ENCODE data around the gene DMBT1.
A peak's percentile ranks its signal among the peaks of the same experiment; 100 is the strongest.
"Not testable (repeated sequence)": the region's sequence is repeated elsewhere in the genome, so short reads cannot be mapped to it uniquely, and the experiment has no call there.

Gene DMBT1

DNA sequence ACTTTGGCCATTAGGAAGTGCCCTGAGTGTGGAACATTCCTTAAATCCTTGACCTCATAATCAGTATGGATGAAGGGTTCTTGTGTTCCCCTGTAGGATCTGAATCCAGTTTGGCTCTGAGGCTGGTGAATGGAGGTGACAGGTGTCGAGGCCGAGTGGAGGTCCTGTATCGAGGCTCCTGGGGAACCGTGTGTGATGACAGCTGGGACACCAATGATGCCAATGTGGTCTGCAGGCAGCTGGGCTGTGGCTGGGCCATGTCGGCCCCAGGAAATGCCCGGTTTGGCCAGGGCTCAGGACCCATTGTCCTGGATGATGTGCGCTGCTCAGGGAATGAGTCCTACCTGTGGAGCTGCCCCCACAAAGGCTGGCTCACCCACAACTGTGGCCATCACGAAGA lies 60.4 kb downstream of the DMBT1 start:
- H3K27me3 Mint-ChIP-seq = peaks cover 24 to 74% of the 10 kb centered on the region in 2 donors
- not testable (repeated sequence) for H3K9me3 Mint-ChIP-seq; DNase-seq; H3K4me1 Mint-ChIP-seq (ENCODE audit: low read depth in 2 of 2); H3K27ac Mint-ChIP-seq; ATAC-seq (replicated peaks); H3K36me3 Mint-ChIP-seq (ENCODE audit: insufficient read depth); H3K4me3 Mint-ChIP-seq

DNA sequence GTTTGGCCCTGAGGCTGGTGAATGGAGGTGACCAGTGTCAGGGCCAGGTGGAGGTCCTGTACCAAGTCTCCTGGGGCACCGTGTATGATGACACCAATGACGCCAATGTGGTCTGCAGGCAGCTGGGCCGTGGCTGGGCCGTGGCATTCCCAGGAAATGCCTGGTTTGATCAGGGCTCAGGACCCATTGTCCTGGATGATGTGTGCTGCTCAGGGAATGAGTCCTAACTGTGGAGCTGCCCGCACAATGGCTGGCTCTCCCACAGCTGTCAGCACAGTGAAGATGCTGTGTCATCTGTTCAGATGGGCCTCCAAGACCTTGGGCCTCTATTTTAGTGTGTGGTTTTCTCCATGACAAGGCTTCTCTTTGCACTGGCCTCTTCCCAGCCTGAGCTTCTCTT lies 64.0 kb downstream of the DMBT1 start:
- H3K4me1 Mint-ChIP-seq (ENCODE audit: low read depth in 2 of 2) = no peaks in the 10 kb centered on the region

DNA sequence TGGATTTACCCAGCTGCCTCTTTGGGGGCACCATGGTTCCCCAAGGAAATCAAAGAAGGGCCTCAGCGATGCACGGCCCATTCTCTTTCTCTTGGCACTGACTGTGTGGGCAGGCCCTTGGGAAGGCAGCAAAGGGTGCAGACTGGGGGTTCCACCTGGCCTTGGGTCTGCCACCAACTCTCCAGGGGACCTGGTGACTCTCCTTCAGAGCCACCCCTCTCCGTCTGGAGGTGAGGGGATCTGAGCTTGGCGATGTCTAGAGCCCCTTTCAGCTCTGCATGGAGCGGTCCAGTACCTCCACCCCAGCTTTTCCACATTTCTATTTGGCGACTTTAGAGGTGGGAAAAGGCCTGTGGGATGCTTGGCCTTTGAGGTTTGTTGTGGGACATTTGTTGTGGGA lies 70.0 kb downstream of the DMBT1 start:
- no peak overlapping the region for H3K27ac Mint-ChIP-seq
- no peaks in the 10 kb centered on the region for H3K4me1 Mint-ChIP-seq (ENCODE audit: low read depth in 2 of 2)
- no peaks in the 10 kb centered on the region for H3K9me3 Mint-ChIP-seq
- DNase-seq (no peak), ATAC-seq (replicated peaks) (no peak)
- no peaks in the 10 kb centered on the region for H3K36me3 Mint-ChIP-seq (ENCODE audit: insufficient read depth)
- peaks cover 13 to 54% of the 10 kb centered on the region in 2 donors for H3K27me3 Mint-ChIP-seq
- H3K4me3 Mint-ChIP-seq = no peak overlapping the region

More for the DNA sequence above, 64.0 kb downstream of the DMBT1 start:
- no peaks in the 10 kb centered on the region for H3K36me3 Mint-ChIP-seq (ENCODE audit: insufficient read depth)
- H3K4me3 Mint-ChIP-seq = no peak overlapping the region
- DNase-seq = no peak
- ATAC-seq (replicated peaks) = no peak
- H3K27me3 Mint-ChIP-seq = peaks cover 19 to 66% of the 10 kb centered on the region in 2 donors
- no peak overlapping the region for H3K27ac Mint-ChIP-seq
- no peaks in the 10 kb centered on the region for H3K9me3 Mint-ChIP-seq

DNA sequence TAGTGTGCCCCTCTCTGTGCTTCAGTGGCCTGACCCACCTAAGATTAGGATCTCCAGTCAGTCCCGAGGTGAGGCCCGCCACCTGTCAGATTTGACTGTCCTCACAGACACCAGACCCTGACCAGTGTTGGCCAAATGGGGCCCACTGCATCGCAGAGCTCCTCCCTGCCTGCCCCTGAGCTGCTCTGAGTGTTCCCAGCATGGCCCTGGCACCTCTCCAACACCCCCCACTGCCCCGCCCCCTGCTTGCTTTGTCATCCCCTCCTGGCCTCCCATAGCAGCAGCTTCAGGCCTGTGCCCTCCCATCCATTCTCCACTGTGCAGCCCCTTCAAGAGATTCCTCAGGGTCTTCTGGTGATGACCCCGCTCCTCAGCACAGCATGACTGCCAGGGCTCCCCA lies 71.5 kb downstream of the DMBT1 start:
- peaks cover 10 to 59% of the 10 kb centered on the region in 2 donors for H3K27me3 Mint-ChIP-seq
- no peak for ATAC-seq (replicated peaks)
- H3K9me3 Mint-ChIP-seq = no peaks in the 10 kb centered on the region
- no peak overlapping the region for H3K4me3 Mint-ChIP-seq
- no peaks in the 10 kb centered on the region for H3K4me1 Mint-ChIP-seq (ENCODE audit: low read depth in 2 of 2)
- no peaks in the 10 kb centered on the region for H3K36me3 Mint-ChIP-seq (ENCODE audit: insufficient read depth)
- H3K27ac Mint-ChIP-seq = no peak overlapping the region
- no peak for DNase-seq

DNA sequence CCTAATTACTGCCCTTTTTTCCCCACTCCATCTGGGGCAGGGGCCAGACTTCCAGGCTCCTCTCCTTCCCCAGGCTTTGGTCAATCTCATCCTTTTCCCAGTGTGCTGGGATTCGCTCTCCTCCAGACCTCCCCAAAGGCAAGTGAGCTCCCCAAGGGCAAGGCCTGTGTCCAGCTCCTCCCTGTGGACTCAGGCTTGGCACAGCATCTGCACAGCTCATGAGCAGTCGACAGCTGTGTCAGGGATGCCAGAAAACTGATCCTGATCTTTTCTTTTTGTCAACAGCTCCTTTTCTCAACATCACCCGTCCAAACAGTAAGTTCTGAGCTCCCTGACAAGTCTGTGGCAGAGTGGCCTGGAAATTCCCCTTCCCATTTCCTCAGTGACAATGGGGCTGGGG lies 72.0 kb downstream of the DMBT1 start:
- DNase-seq (no peak), ATAC-seq (replicated peaks) (no peak)
- H3K36me3 Mint-ChIP-seq (ENCODE audit: insufficient read depth) = no peaks in the 10 kb centered on the region
- H3K4me1 Mint-ChIP-seq (ENCODE audit: low read depth in 2 of 2) = no peaks in the 10 kb centered on the region
- no peaks in the 10 kb centered on the region for H3K9me3 Mint-ChIP-seq
- H3K27ac Mint-ChIP-seq = no peak overlapping the region
- peaks cover 10 to 60% of the 10 kb centered on the region in 2 donors for H3K27me3 Mint-ChIP-seq
- H3K4me3 Mint-ChIP-seq = no peak overlapping the region

DNA sequence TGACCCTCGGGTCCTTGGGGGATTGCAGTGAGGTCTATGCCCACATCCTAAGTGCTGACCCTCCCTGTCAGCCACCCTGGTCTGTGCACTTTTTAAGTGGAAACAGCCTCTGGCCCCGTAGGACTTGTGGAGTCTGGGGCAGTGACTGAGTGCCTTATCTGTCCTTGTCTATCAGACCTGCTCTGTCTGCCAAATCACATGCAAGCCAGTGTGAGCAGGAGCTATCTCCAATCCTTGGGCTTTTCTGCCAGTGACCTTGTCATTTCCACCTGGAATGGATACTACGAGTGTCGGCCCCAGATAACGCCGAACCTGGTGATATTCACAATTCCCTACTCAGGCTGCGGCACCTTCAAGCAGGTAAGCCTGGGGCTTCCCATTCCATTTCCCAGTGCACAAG lies 76.4 kb downstream of the DMBT1 start:
- Mint-ChIP-seq H3K36me3 (ENCODE audit: insufficient read depth) (no peaks in the 10 kb centered on the region), H3K4me1 (ENCODE audit: low read depth in 2 of 2) (no peaks in the 10 kb centered on the region), H3K27me3 (peaks cover 10 to 64% of the 10 kb centered on the region in 2 donors), H3K9me3 (no peaks in the 10 kb centered on the region), H3K4me3 (no peak overlapping the region), H3K27ac (no peak overlapping the region)
- ATAC-seq (replicated peaks) = no peak
- DNase-seq = no peak

DNA sequence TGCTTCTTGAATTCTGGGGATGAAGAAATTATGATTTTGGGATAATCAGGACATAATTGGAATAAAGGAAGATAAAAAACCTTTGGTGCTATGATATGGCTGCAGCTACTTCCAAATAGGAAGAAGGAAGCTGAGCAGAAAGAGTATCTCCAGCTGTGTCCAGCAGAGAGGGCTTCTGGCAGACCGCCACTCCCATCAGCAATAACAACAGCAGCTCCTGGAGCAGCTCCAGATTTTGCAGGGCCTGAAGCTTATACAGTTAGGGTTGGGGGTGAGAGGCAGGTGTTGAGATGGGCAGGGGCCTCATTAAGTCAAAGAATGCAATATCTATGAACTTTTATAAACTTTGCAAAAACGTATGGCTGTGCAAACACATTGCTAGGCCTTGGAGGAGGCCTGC lies 76.8 kb downstream of the DMBT1 start:
- H3K36me3 Mint-ChIP-seq (ENCODE audit: insufficient read depth) = no peaks in the 10 kb centered on the region
- peaks cover 10 to 64% of the 10 kb centered on the region in 2 donors for H3K27me3 Mint-ChIP-seq
- no peak overlapping the region for H3K4me3 Mint-ChIP-seq
- no peak for ATAC-seq (replicated peaks)
- no peaks in the 10 kb centered on the region for H3K9me3 Mint-ChIP-seq
- H3K27ac Mint-ChIP-seq = no peak overlapping the region
- DNase-seq = no peak
- H3K4me1 Mint-ChIP-seq (ENCODE audit: low read depth in 2 of 2) = no peaks in the 10 kb centered on the region

DNA sequence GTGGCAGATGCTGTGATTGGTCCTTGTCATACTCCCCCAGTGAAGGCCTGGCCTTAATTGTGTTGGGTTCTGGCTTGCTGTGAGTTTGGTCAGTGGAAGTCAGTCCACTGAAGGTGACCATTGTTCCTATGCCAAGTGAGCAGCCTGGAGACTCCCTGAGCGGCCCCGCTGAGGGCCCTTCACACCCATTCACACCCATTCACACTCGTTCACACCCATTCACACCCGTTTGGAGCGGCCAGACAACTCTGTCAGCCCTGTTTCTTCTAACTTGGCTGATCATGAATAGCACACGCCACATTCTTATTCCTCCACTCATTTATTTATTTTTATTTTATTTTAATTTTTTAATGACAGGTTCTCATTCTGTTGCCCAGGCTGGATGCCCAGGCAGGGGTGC lies 77.6 kb downstream of the DMBT1 start:
- Mint-ChIP-seq H3K27me3 (peaks cover 10 to 64% of the 10 kb centered on the region in 2 donors), H3K4me1 (ENCODE audit: low read depth in 2 of 2) (no peaks in the 10 kb centered on the region), H3K9me3 (no peaks in the 10 kb centered on the region), H3K4me3 (no peak overlapping the region), H3K36me3 (ENCODE audit: insufficient read depth) (no peaks in the 10 kb centered on the region), H3K27ac (no peak overlapping the region)
- DNase-seq (no peak), ATAC-seq (replicated peaks) (no peak)

DNA sequence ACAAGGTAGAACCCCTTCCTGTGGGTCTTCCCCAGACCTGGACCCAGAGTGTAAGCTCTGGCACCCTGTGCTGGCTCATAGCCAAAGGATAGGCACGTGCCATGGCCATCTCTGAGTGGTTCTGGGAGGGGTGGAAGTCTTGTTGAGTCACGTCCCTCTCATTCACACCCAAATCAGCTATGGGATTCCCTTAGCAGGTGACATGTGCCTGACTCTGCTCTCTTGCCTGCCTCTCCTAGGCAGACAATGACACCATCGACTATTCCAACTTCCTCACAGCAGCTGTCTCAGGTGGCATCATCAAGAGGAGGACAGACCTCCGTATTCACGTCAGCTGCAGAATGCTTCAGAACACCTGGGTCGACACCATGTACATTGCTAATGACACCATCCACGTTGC lies 79.2 kb downstream of the DMBT1 start:
- ATAC-seq (replicated peaks) (no peak), DNase-seq (no peak)
- no peaks in the 10 kb centered on the region for H3K9me3 Mint-ChIP-seq
- H3K4me3 Mint-ChIP-seq = no peak overlapping the region
- H3K4me1 Mint-ChIP-seq (ENCODE audit: low read depth in 2 of 2) = no peaks in the 10 kb centered on the region
- peaks cover 5 to 56% of the 10 kb centered on the region in 2 donors for H3K27me3 Mint-ChIP-seq
- no peaks in the 10 kb centered on the region for H3K36me3 Mint-ChIP-seq (ENCODE audit: insufficient read depth)
- H3K27ac Mint-ChIP-seq = no peak overlapping the region

DNA sequence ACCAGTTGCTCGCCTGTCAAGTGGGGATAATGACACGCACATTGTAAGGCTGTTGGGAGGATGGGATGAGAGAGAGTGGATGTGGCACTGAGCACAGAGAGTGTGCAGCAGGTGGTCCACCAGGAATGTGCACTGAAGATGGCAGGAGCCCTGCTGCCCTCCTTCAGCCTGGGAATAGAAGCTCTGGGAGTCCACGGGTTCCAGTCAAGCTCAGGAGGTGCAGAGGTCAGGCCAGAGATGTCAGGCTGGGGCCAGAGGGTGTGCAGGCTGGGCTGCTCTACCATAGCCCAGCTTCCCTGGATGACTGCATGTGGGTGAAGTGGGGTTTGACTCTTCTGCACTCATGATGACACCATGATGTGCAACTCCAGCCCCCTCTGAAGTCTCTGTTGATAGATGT lies 80.4 kb downstream of the DMBT1 start:
- peaks cover 0 to 58% of the 10 kb centered on the region in 2 donors for H3K27me3 Mint-ChIP-seq
- no peak for DNase-seq
- no peaks in the 10 kb centered on the region for H3K9me3 Mint-ChIP-seq

DNA sequence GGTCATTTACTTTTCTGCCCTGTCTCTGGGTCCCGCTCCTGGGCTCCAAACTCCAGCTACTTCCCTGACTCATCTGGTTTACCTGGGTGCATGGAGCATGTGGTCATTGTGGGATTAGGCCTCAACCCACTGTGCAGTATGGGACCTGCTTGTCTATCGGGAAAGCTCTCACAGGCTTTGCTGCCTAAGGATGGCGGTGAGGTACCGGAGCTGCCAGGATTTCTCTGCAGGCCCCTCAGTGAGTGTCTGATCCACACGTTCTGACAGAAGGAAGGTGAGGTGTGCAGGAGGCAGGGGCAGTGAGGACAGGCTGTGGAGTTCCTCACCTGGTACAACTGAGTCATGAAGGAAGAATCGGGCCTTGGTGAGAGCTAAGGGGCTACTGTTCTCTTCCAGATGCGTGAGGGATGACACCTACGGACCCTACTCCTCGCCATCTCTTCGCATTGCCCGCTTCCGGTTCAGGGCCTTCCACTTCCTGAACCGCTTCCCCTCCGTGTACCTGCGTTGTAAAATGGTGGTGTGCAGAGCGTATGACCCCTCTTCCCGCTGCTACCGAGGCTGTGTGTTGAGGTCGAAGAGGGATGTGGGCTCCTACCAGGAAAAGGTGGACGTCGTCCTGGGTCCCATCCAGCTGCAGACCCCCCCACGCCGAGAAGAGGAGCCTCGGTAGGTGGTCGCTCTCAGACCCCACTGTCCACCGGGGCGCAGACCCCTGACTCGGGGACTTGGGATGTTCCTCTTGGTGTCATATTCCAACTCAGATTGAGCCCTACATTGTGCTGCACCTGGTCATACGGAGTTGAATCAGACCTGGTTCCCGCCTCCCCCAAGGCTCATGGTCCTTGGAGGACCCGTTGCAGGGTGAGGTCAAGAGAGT lies 82.4 kb downstream of the DMBT1 start:
- peaks cover 0 to 1% of the 10 kb centered on the region in 2 donors for H3K4me1 Mint-ChIP-seq (ENCODE audit: low read depth in 2 of 2)
- no peaks in the 10 kb centered on the region for H3K36me3 Mint-ChIP-seq (ENCODE audit: insufficient read depth)
- ATAC-seq (replicated peaks) (no peak), DNase-seq (no peak)
- H3K4me3 Mint-ChIP-seq = no peak overlapping the region
- no peaks in the 10 kb centered on the region for H3K9me3 Mint-ChIP-seq
- peak overlapping the region in 1 of 2 donors; percentile 51 for H3K27ac Mint-ChIP-seq
- H3K27me3 Mint-ChIP-seq = peaks cover 0 to 63% of the 10 kb centered on the region in 2 donors

More for the DNA sequence above, 80.4 kb downstream of the DMBT1 start:
- no peaks in the 10 kb centered on the region for H3K4me1 Mint-ChIP-seq (ENCODE audit: low read depth in 2 of 2)
- no peak for ATAC-seq (replicated peaks)
- no peaks in the 10 kb centered on the region for H3K36me3 Mint-ChIP-seq (ENCODE audit: insufficient read depth)
- no peak overlapping the region for H3K4me3 Mint-ChIP-seq
- no peak overlapping the region for H3K27ac Mint-ChIP-seq

DNA sequence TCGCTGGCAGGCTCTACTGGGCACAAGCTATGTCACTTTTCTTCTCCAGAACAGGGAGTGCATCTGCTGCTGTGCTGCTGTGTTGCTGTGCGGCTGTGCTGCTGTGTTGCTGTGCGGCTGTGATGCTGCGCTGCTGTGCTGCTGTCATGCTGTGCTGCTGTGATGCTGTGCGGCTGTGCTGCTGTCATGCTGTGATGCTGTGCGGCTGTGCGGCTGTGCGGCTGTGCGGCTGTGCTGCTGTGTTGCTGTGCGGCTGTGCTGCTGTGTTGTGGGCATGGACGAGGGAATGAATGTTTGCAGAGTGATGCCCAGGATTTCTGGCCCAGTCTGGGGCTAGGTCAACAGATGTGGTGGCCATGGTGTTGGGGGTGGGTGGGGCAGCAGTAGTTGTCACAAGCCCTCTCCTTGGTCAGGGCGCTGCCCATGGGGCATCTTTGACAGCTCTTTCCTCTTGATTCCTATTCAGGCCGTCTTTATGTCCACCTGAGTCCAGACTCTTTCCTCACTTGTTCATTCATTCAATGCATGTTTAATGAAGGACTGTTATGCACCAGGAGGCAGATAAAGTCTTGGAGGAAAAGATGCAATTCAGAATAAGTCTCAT lies 83.5 kb downstream of the DMBT1 start:
- DNase-seq (no peak), ATAC-seq (replicated peaks) (no peak)
- Mint-ChIP-seq H3K4me3 (no peak overlapping the region), H3K27me3 (peaks cover 0 to 72% of the 10 kb centered on the region in 2 donors), H3K27ac (no peak overlapping the region), H3K9me3 (no peaks in the 10 kb centered on the region), H3K36me3 (ENCODE audit: insufficient read depth) (no peaks in the 10 kb centered on the region), H3K4me1 (ENCODE audit: low read depth in 2 of 2) (peaks cover 0 to 1% of the 10 kb centered on the region in 2 donors)

DNA sequence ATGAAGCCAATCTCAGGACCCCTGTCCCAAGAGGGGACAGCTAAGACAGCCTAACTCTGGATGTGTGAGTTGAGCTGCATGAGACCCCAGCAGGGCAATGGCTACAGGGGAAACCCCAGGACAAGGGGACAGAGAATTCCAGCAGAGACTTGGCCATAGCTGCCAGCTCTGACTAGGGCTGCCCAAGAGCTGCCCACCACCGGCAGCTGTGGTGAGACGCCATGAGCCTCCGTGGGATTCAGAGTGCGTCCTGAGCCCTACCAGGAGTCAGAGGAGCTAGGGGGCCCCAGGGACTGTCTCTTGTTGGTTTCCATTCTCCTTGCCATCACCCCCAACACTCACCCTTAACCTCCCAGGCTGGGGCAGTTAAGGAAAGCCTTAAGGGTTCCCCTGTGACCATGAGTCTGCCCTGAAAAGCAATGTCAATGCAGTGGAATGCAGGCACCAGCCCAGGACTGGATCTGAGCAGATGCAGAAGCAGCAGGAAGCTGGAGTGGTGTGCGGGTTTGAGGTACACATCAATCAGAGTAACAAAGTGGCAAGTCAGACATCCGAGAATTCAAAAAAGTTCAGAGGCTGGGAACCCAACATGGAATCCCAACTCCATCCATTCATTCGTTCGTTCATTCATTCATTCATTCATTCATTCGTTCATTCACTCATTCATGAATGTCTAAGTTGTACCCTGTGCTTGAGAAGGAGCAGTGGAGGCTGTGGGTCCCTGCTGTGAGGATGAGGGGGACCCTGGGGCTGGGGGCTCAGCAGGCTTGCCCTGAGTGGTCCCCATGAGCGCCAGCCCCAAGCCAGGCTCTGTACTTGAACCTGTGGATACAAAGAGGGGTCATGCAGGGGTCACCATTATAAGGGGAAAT lies 86.2 kb downstream of the DMBT1 start:
- Mint-ChIP-seq H3K9me3 (no peaks in the 10 kb centered on the region), H3K4me1 (ENCODE audit: low read depth in 2 of 2) (peaks cover 0 to 1% of the 10 kb centered on the region in 2 donors), H3K27ac (no peak overlapping the region), H3K27me3 (peaks cover 19 to 88% of the 10 kb centered on the region in 2 donors), H3K36me3 (ENCODE audit: insufficient read depth) (no peaks in the 10 kb centered on the region), H3K4me3 (no peak overlapping the region)
- ATAC-seq (replicated peaks) (no peak), DNase-seq (no peak)
